Fibroblast of skin of abdomen (primary cell): Measurements from ENCODE around the gene NR3C2.
"Not testable (repeated sequence)": the region's sequence is repeated elsewhere in the genome, so short reads cannot be mapped to it uniquely, and the experiment has no call there.

Experiments
- DNase-seq: peaks from one replicate; pipeline ENCODE4 v3.0.0-alpha.2; 2013

Gene NR3C2

DNA sequence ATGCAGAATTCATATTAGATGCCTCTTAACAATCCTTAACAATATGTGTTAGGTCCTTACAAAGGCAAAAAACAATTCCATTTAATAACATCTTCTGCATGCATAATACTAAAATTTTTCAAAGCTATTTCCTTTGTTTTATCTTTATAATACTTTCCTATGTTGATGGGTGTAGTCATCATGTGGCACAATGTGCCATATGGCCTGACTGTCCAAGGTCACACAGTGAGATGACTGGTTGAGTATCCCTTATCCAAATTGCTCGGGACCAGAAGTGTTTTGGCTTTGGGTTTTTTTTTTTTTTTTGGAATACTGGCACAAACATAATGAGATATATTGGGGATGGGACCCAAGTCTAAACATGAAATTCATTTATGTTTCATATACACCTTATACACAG, 77.7 kb downstream of the NR3C2 start:
- no peak for DNase-seq

- DNase-seq: no peak
Measured at GRCh38 chr4:148359769-148360168, 82.4 kb downstream of the NR3C2 start.

DNA sequence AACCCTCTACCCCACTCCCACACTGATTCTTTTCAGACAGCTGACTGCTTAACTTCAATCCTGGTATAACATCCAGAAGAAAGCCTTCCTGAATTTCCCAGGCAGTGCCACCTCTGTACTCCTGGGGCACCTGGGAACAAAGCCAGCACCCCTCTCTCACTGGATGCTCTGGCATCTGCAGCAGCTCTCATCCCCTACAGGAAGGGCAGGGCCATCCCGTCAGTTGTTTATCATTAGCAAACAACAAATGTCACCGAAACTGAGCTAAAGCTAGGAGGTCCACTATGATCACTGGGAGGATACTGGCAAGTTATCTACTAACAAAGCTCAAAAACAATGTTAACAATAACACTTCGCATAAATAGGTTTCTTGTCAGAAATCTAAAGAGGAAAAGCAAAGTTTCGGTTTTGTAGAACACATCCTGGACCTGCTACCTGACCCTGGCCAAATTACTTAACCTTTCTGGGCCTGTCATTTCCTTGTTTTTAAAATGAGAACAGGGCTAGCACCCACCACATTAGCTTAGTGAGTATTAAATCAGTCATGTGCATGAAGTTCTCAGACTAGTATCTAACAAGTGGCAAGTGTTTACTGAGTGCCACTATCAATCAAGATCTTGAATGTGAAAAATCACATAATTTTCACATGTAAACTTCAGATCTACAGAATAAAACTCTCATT, 86.6 kb downstream of the NR3C2 start:
- no peak for DNase-seq

DNA sequence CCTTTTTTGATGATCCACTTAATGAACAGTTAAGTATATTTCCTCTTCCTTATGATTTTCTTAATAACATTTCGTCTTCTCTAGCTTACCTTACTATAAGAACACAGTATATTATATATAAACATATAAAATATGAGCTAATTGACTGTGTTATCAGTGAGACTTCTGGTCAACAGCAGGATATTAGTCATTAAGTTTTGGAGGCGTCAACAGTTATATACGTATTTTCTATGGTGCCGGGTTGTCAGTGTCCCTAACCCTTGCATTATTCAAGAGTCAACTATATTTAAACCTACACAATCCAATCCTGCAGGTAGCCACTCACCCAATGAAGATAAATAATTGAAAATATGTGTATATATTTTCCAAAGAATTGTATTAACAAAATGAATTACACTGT, 88.0 kb downstream of the NR3C2 start:
- DNase-seq: no peak

DNA sequence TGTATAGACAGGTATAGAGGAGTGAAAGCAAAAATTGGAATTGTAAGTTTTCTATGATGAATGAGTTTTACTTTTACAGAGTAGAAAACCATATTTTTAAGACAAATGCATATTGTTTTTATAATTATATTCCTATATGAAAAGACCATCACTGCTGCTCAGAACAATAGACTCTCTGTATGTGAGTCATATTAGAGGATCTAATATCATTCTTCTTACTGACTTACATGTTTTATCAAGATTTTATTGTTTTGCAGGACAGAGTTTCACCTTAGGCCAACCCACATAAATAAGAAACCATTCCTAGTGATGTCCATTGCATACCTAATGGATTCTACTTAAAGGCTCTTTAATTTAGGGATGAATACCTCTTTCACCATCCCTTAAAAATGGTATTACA, 88.6 kb downstream of the NR3C2 start:
- DNase-seq: no peak

- DNase-seq: no peak
Measured at GRCh38 chr4:148349153-148349552, 93.1 kb downstream of the NR3C2 start.

DNA sequence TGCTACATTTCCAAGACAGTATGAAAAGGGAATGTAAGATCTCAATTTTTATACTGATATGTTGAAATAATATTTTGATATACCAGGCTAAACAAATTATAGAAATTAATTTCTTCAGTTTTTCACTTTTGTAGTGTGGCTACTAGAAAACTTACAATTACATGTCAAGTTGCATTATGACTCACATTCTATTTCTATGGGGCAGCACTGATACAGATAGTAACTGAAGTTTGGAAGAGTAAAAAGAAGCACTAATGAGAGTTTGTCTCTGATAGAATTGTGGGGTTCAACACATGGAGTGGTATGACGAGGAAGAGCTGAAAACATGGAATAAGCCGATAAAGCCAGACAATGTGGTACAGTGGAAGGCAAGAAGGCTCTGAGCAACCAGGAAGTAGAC, 95.6 kb downstream of the NR3C2 start:
- DNase-seq: no peak

DNA sequence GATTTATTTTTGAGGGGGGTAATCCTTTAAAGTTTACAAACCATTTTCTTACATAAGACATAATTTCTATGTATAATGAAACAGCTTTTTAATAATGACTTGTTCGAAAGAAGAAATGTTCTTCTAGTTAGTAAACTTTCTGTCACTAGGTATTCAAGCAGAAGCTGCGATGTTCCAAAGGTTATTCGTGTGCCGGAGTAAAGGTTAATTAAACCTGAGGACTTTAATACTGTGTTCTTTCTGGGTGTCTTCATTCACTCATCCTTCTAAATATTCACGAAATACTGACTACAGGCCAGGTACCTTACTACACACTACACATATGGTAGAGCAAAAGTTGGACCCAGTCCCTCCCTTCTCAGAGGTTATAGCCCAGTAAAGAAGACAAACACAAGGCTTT, 96.7 kb downstream of the NR3C2 start:
- no peak for DNase-seq

DNA sequence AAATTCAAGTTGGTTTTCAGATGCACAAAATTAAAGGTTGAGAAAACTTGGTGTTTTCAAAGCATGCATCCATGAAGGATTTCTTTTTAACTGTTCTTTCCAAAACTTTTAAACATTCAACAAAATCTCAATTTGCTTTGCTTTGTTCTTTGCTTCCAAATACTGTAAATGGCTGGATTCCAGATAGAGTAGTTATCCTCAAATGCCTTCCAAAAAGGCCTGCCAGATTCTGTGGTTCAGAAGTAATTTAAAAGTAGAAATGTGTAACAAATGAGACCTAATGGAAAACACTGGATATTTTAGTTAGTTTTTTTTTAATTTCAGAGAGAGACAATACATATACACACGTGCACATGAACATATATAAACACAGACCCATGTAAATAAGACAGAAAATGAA, 97.3 kb downstream of the NR3C2 start:
- DNase-seq: no peak

- no peak for DNase-seq
Measured at GRCh38 chr4:148344352-148344751, 97.9 kb downstream of the NR3C2 start.

DNA sequence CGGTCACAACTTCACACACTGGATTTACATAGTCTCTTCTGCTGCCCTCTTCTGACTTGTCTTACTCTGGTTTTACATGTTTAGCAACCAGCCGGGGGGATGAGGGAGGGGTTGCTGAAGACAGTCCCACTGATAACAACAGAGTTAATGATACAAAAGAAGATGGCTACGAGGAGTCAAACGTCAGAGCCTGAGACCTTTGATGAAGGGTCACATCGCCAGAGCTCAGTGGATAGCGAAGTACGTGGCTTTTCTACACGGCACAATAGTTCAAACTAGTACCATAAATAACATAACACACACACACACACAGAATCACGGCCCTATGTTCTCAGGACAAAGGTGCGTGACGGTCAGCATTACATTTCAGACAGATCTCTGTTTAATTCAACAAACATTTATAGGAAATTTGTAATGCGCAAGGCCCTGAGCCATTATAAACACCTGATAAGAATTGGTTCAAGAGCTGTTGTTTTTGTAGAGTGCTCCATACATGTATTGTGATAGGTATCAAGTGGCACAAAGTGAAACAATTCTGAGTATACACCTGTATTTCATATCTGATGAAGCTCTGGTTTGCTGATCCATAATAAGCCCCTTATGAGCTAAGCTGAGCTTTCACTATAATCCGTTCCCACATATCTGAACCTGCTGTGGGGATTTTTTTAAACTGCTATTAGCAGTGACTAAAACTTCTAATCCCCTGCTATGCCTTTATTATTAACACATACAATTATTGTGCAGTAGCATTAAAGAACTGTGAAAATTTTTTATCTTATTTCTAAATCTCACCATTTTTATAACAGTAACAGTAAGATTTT, 100.0 kb downstream of the NR3C2 start:
- DNase-seq: no peak

GRCh38 chr4:148335133-148335532, 107.1 kb downstream of the NR3C2 start:
- no peak for DNase-seq

GRCh38 chr4:148333265-148333664, 108.9 kb downstream of the NR3C2 start:
- DNase-seq: no peak

DNA sequence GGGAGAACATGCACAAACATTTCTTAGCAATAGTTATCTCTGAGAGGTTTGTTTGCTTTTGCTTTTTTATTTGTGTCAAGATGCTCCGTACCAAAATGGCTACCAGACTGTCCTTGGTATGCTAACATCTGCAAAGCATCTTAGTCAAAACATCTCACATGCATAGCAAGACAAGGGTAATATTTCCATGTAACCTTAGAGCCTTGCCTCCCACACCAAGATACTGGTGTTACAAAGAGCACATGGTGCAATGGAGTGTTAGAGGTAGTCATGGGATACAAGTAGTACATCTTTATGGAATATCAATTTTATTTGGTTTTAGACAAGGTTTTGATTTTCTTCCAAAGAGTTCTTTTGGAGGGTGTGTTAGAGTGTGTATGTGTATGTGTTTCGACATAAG, 109.7 kb downstream of the NR3C2 start:
- DNase-seq: no peak

DNA sequence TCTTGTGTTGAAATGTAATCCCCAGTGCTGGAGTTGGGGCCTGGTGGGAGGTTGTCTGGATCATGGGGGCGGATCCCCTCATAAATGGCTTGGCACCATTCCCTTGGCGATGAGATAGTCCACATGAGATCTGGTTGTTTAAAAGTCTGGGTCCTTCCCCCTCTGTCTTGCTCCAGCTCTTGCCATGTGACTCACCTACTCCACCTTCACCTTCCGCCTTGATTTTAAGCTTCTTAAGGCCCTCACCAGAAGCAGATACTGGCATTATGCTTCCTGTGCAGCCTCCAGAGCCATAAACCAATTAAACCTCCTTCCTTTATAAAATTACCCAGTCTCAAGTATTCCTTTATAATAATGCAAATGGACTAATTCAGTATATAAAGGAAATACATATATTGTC, 111.5 kb downstream of the NR3C2 start:
- no peak for DNase-seq

GRCh38 chr4:148330161-148330560, 112.1 kb downstream of the NR3C2 start:
- no peak for DNase-seq

- no peak for DNase-seq
Measured at GRCh38 chr4:148329751-148330150, 112.5 kb downstream of the NR3C2 start.

- DNase-seq: no peak
Measured at GRCh38 chr4:148327683-148328082, 114.5 kb downstream of the NR3C2 start.

DNA sequence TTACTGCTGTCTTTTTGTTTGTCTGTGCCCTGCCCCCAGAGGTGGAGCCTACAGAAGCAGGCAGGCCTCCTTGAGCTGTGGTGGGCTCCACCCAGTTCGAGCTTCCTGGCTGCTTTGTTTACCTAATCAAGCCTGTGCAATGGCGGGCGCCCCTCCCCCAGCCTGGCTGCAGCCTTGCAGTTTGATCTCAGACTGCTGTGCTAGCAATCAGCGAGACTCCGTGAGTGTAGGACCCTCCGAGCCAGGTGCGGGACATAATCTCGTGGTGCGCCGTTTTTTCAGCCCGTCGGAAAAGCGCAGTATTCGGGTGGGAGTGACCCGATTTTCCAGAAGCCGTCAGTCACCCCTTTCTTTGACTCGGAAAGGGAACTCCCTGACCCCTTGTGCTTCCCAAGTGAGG, 118.9 kb downstream of the NR3C2 start:
- DNase-seq: not testable (repeated sequence)

DNA sequence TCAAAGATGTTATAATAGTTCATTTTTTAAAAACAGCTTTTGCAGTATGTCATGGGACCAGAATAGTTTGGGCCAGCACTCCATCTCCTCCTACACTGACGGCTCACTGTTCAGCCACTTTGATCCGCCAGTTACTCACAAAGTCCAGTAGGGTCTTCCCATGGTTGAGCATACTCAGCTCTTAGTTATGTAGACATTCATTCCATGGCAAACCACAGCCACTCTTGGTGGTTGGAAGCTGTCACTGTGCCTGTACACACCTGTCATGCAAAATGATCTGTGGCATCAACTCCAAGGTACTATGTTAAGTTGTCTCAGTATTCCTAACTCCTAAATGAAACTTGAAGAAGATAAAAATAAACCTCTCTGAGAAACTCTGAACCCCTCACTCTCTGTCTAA, 127.2 kb downstream of the NR3C2 start:
- peak; percentile 57 for DNase-seq

DNA sequence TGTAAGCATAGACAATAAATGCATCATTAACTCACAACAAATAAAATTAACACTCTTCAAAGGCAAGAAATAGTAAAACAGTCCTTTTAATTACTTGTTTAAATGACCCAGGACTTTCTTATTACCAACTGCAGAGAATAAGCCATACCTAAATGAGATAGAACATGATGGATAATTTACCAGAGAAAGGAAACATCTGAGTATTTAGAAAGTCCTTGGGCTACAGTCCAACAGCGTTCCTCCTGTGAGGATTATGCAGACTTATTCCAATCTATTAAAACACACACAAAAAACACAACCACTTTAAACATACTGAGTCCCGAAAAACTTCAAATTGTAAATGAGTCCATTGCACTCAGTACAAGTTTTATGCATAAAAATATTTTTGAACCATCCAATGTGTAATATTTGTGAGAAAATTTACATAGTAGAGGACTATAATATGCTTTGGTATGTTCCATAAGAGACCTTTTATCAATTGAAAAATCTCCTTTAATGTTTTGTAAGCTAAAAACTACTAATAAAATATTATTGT, 129.2 kb downstream of the NR3C2 start:
- DNase-seq: no peak

DNA sequence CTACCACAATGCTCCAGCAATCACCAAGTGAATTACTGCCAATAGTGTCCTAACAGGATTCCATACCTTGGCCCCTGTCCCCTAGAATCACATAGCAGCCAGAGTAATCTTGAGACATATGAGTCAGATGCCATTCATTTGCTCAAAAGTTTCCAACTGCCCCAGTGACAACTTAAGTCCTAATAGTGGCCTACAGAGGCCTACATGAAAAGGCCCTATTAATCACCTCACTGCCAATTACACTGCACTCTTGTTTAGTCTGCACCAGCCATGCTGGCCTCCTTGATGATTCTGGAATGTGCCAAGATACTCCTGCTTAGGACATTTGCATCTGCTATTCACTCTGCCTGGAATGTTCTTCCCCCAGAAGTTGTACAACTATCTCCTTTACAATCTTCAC, 130.7 kb downstream of the NR3C2 start:
- DNase-seq: peak; percentile 5

- DNase-seq: no peak
Measured at GRCh38 chr4:148310756-148311155, 131.5 kb downstream of the NR3C2 start.

DNA sequence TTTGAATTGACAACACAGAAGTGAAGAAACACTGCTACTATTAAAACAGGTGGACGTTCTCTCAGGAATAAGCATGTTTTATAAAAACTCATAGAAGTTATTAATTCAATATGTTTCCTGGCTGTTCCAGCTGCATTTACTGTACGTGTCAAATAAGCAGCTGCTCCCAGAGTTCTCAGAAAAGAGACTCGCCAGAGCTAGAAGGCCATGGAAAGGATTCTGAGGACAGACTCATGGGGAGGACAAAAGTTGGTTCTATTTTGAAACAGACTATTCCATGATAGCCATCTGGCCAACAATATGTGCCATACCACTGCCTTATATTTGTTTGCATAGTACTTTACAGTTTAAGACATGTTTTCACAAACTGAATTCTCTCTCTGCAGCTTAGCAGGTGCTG, 136.5 kb downstream of the NR3C2 start:
- DNase-seq: no peak
